Panc1 (cell line): Measurements from ENCODE around the gene CDH13.

ENCODE experiments used
- SIN3A ChIP-seq: IDR thresholded peaks from 2 replicates; pipeline ENCODE4 v1.6.1; 2012; ENCODE audit warnings: low read depth, mild to moderate bottlenecking, low read length, moderate library complexity, borderline replicate concordance; ENCODE audit not compliant: insufficient read depth
- TF ChIP-seq, protein P1 (sequence below): fragments of 450-650 bp; IDR thresholded peaks from 2 replicates; pipeline ENCODE4 v1.5.1; 2017; ENCODE audit warnings: mild to moderate bottlenecking

DNA sequence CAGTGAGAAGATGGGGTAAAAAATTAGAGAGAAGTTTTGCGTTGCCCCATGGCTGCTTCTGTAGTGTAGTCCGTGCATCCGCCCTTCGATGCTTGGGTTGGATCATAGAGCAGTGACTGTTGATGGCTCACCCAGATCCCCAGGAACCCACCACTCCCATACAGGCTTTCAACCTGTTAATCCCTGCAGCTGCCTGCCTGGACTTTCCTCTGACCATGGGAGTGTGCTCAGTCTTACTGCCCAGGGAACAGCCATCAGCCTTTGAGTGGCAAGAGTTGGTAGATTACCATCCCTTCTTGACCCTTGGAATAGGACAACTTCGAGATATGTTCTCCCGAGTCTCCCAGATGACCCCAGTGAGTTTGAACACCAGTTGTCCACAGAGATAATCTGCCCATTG, 881.5 kb downstream of the CDH13 start:
- no peak for TF ChIP-seq SIN3A
- TF ChIP-seq, protein P1, sequence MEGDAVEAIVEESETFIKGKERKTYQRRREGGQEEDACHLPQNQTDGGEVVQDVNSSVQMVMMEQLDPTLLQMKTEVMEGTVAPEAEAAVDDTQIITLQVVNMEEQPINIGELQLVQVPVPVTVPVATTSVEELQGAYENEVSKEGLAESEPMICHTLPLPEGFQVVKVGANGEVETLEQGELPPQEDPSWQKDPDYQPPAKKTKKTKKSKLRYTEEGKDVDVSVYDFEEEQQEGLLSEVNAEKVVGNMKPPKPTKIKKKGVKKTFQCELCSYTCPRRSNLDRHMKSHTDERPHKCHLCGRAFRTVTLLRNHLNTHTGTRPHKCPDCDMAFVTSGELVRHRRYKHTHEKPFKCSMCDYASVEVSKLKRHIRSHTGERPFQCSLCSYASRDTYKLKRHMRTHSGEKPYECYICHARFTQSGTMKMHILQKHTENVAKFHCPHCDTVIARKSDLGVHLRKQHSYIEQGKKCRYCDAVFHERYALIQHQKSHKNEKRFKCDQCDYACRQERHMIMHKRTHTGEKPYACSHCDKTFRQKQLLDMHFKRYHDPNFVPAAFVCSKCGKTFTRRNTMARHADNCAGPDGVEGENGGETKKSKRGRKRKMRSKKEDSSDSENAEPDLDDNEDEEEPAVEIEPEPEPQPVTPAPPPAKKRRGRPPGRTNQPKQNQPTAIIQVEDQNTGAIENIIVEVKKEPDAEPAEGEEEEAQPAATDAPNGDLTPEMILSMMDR = no peak
